Heart right ventricle (tissue), 16 donors: ENCODE measurements around the gene HMG20B. TPM values are rescaled to one million over a fixed set of nuclear protein-coding genes. Genes with fewer than 3 reads are reported as not detected.

ENCODE experiments used
- ATAC-seq, 8 donors: fragments of 200-7000 bp; cut with Tn5 transposase; one replicate each; pipeline ENCODE4 v1.9.1; 2020; ENCODE audit warnings: mild to moderate bottlenecking in 8 of 8, moderate library complexity in 8 of 8, moderate number of reproducible peaks in 1 of 8
- DNase-seq, 2 donors: peaks; one replicate each; pipeline ENCODE4 v3.0.0-alpha.2; 2020
- H3K27ac ChIP-seq, 10 donors: fragments of 200-600 bp; sonication (generic) in 2 of 10; one replicate each; pipeline versions ENCODE4 v1.5.0 to v1.8.0; 2020 to 2022; ENCODE audit warnings: mild to moderate bottlenecking in 3 of 10
- H3K27me3 ChIP-seq, 7 donors: fragments of 200-600 bp; one replicate each; pipeline ENCODE4 v1.8.0; 2021 to 2022; ENCODE audit warnings: mild to moderate bottlenecking in 2 of 7
- H3K36me3 ChIP-seq, 9 donors: fragments of 200-600 bp; sonication (generic) in 1 of 9; one replicate each; pipeline versions ENCODE4 v1.5.0 to v1.8.0; 2020 to 2022; ENCODE audit warnings: mild to moderate bottlenecking in 2 of 9
- H3K4me1 ChIP-seq, 9 donors: fragments of 200-600 bp; sonication (generic) in 1 of 9; one replicate each; pipeline versions ENCODE4 v1.5.0 to v1.8.0; 2020 to 2022; ENCODE audit warnings: mild to moderate bottlenecking in 4 of 9
- H3K4me3 ChIP-seq, 10 donors: fragments of 200-600 bp; sonication (generic) in 2 of 10; one replicate each; pipeline versions ENCODE4 v1.5.0 to v1.8.0; 2020 to 2022; ENCODE audit warnings: mild to moderate bottlenecking in 7 of 10, moderate library complexity in 2 of 10
- H3K9me3 ChIP-seq, 11 donors: fragments of 200-600 bp in 10 of 11; sonication (generic) in 2 of 11; one replicate each; pipeline versions ENCODE4 v1.5.0 to v1.8.0; 2013 to 2022; ENCODE audit warnings: mild to moderate bottlenecking in 2 of 11, control low read depth in 1 of 11, moderate library complexity in 1 of 11
- CTCF ChIP-seq, 9 donors: fragments of 200-600 bp; sonication (generic) in 2 of 9; IDR thresholded peaks; one replicate each; pipeline versions ENCODE4 v1.5.0 to v1.8.0; 2021 to 2022; ENCODE audit warnings: antibody characterized with exemption in 9 of 9, mild to moderate bottlenecking in 5 of 9, moderate library complexity in 1 of 9
- WGBS, 2 donors: extraction: QIAGEN DNeasy Blood & Tissue Kit; methylation state at CpG; one replicate each; pipeline ENCODE4 v1.1.7; 2013; ENCODE audit warnings: inconsistent platforms in 1 of 2; 5-methylcytosine and 5-hydroxymethylcytosine counted together
- intact Hi-C, 10 donors: fragments of 100-400 bp; cut with DNase I; formaldehyde crosslinking; loops; one replicate each; pipeline versions ENCODE4 v1.11.1 to v1.14.2; 2022
- polyA plus RNA-seq, 2 donors: library from polyadenylated mRNA; stranded (reverse); fragments of 200-250 nt; gene quantifications; one replicate each; pipeline ENCODE4 v1.2.3, GENCODE V29; 2013
- total RNA-seq, 10 donors: library from RNA; stranded (reverse); fragmentation: NEBNext Ultra II Directional in 3 of 10; extraction: Animal tissue kit (Norgen Biotek cat#: 25700) in 3 of 10; gene quantifications; one replicate each; pipeline versions ENCODE4 v1.2.1 to v1.2.4, GENCODE V29; 2021 to 2023
- donor health status: Arrhythmogenic right ventricular cardiomyopathy.
- donor health status: ischemic (EF 13 %, LVEDD 7.1; RV severe dilation, severe dysfunction).
- donor health status: healthy with polysubstance abuse.
- donor health status: DM: no; HTN: yes; CAD: no.
- donor health status: DM: no; HTN: no; CAD: no.
- donor health status: ischemic (EF 25% LVEDD 6.9; RV normal size, moderate dysfunction).
- donor health status: ischemic (EF 25% LVEDD 5.7; RV mildly dilated, moderate dysfunction).
- donor health status: healthy.
- donor health status: DM: yes; HTN: yes; CAD: no.
- donor health status: Ischemic cardiomyopathy.
- donor health status: ischemic (EF 35%, LVEDD 5.7; RV mildly dilated, moderate dysfunction).
- donor health status: nonischemic (EF 11% LVEDD 7.7; RV severe dilation, severe dysfunction).
- donor health status: DM: yes; HTN: yes; CAD: no.
- donor health status: PGD.
- donor health status: ischemic (EF 29% LVEDD 5.4; RV normal size, mild dysfunction).
- donor health status: nonischemic (EF 23%, LVEDD 6.1; RV moderate dilation, normal function).

The HMG20B gene
- total and polyA plus RNA-seq, 12 donors, result 19.5 to 73.3 (median 32.0) TPM

GRCh38 chr19:3605361-3605760, 32.6 kb downstream of the HMG20B start:
- no peaks in the 10 kb centered on the region for H3K9me3 ChIP-seq
- H3K27me3 ChIP-seq, result peaks cover 0 to 28% (median 5%) of the 10 kb centered on the region in 7 donors
- no peak for DNase-seq
- intact Hi-C loops, result no loop called here
- H3K36me3 ChIP-seq, result peaks cover 0 to 2% (median 0%) of the 10 kb centered on the region in 9 donors
- no peak for ATAC-seq
- peaks cover 10 to 69% (median 51%) of the 10 kb centered on the region in 9 donors for H3K4me1 ChIP-seq
- peak overlapping the region in 8 of 10 donors; percentile 21 to 95 (median 68) for H3K27ac ChIP-seq
- peak overlapping the region in 9 of 10 donors; percentile 54 to 67 (median 60) for H3K4me3 ChIP-seq
- WGBS, 2 donors, result 54 to 62% methylated on average over 3 of the region's 3 CpGs
- no peak for TF ChIP-seq CTCF (IDR thresholded peaks at IDR 0.05)

GRCh38 chr19:3605770-3606169, 33.0 kb downstream of the HMG20B start:
- Histone ChIP-seq H3K36me3 (peaks cover 0 to 6% (median 0%) of the 10 kb centered on the region in 9 donors), H3K9me3 (no peaks in the 10 kb centered on the region), H3K27ac (peak overlapping the region; percentile 85 to 95 (median 91)), H3K4me3 (peak overlapping the region; percentile 37 to 67 (median 60)), H3K27me3 (peaks cover 0 to 28% (median 5%) of the 10 kb centered on the region in 7 donors), H3K4me1 (peaks cover 10 to 73% (median 51%) of the 10 kb centered on the region in 9 donors)
- intact Hi-C loops, result no loop called here
- ATAC-seq, result no peak
- no peak for TF ChIP-seq CTCF (IDR thresholded peaks at IDR 0.05)
- 41 to 57% methylated on average over 5 of the region's 5 CpGs for WGBS, 2 donors
- DNase-seq, result no peak

- Histone ChIP-seq H3K4me3 (peak overlapping the region; percentile 37 to 67 (median 60)), H3K27me3 (peaks cover 0 to 28% (median 5%) of the 10 kb centered on the region in 7 donors), H3K27ac (peak overlapping the region; percentile 85 to 95 (median 91)), H3K4me1 (peaks cover 10 to 73% (median 51%) of the 10 kb centered on the region in 9 donors), H3K36me3 (peaks cover 0 to 11% (median 2%) of the 10 kb centered on the region in 9 donors), H3K9me3 (no peaks in the 10 kb centered on the region)
- ATAC-seq (peak in 3 of 8 donors; percentile 15 to 26 (median 25)), DNase-seq (no peak)
- intact Hi-C loops, result no loop called here
- TF ChIP-seq CTCF (IDR thresholded peaks at IDR 0.05), result no peak
- WGBS, 2 donors, result 12% methylated on average over 35 of the region's 35 CpGs
These were observed 33.5 kb downstream of the HMG20B start for GRCh38 chr19:3606174-3606689.

- intact Hi-C loops, result no loop called here
These were observed 34.0 kb downstream of the HMG20B start, which contains the start of gene TBXA2R for GRCh38 chr19:3606690-3607289. Gene TBXA2R, minus strand, starts transcription at chr19:3606875. Its CDS starts 6,241 bp downstream, at chr19:3600634.

More at GRCh38 chr19:3606690-3607289, 34.0 kb downstream of the HMG20B start, which contains the start of gene TBXA2R:
- Histone ChIP-seq H3K36me3 (peaks cover 0 to 16% (median 7%) of the 10 kb centered on the region in 9 donors), H3K4me3 (peak within 1 kb of the TSS; percentile 37 to 67 (median 60)), H3K27ac (peak within 1 kb of the TSS; percentile 85 to 95 (median 91)), H3K27me3 (peaks cover 0 to 28% (median 5%) of the 10 kb centered on the region in 7 donors), H3K4me1 (peaks cover 10 to 73% (median 51%) of the 10 kb centered on the region in 9 donors), H3K9me3 (no peaks in the 10 kb centered on the region)
- WGBS, 2 donors, result 2% methylated on average over 42 to 46 of the region's 46 CpGs
- TF ChIP-seq CTCF (IDR thresholded peaks at IDR 0.05), result no peak
- DNase-seq (peak; percentile 77 to 84), ATAC-seq (peak; percentile 36 to 70 (median 59))
